Caco-2 (cell line): ENCODE results near the gene GLIS1. TPM values are rescaled to one million over a fixed set of nuclear protein-coding genes. Genes with fewer than 3 reads are reported as not detected.

Experiments
- BruUV-seq: library from RNA; stranded (reverse); fragments of 400-500 nt; replicated peaks from 2 replicates; lab custom pipeline; 2021; lab: Mats Ljungman, UMichigan
- CTCF ChIA-PET: fragments of 300-600 bp; sonication (Branson Sonifier 250); formaldehyde crosslinking; loops from one replicate; lab custom pipeline; 2022; ENCODE audit warnings: antibody characterized with exemption; lab: Charles Lee
- POLR2A ChIA-PET: fragments of 300-600 bp; sonication (Branson Sonifier 250); formaldehyde crosslinking; loops from one replicate; lab custom pipeline; 2022; ENCODE audit warnings: antibody characterized with exemption; lab: Charles Lee
- DNase-seq, 2 experiments: peaks; one replicate each; pipeline versions ENCODE4 v3.0.0 to v3.0.0-alpha.2; 2020 to 2022
- H3K27me3 ChIP-seq: replicated peaks from 2 replicates; pipeline ENCODE4 v1.6.0; 2011; ENCODE audit warnings: low read length; ENCODE audit not compliant: control insufficient read depth, insufficient read depth
- H3K36me3 ChIP-seq: 2 replicates; pipeline ENCODE4 v1.5.1; 2011; ENCODE audit warnings: low read length; ENCODE audit not compliant: control insufficient read depth, insufficient read depth
- H3K4me1 ChIP-seq: fragments of 250-450 bp; sonication (Bioruptor Pico); 2 replicates; pipeline ENCODE4 v1.5.1; 2020; ENCODE audit warnings: mild to moderate bottlenecking
- H3K4me3 ChIP-seq: 2 replicates; pipeline ENCODE4 v1.5.1; 2011; ENCODE audit warnings: low read depth, mild to moderate bottlenecking, control low read depth, low read length
- H3K9me3 ChIP-seq: fragments of 250-450 bp; sonication (Bioruptor Pico); 2 replicates; pipeline ENCODE4 v1.5.1; 2020; ENCODE audit warnings: mild to moderate bottlenecking, moderate library complexity
- H3K27ac Mint-ChIP-seq: one replicate; pipeline ENCODE4 v1.8.0; 2022; ENCODE audit warnings: mixed read lengths; ENCODE audit not compliant: unreplicated experiment
- H3K27me3 Mint-ChIP-seq: one replicate; pipeline ENCODE4 v1.8.0; 2022; ENCODE audit warnings: mixed read lengths; ENCODE audit not compliant: insufficient read depth, unreplicated experiment
- H3K36me3 Mint-ChIP-seq: one replicate; pipeline ENCODE4 v1.8.0; 2022; ENCODE audit warnings: mild to moderate bottlenecking, mixed read lengths; ENCODE audit not compliant: insufficient read depth, unreplicated experiment
- H3K4me1 Mint-ChIP-seq: one replicate; pipeline ENCODE4 v1.8.0; 2022; ENCODE audit warnings: low read depth, mixed read lengths; ENCODE audit not compliant: unreplicated experiment
- H3K4me3 Mint-ChIP-seq: one replicate; pipeline ENCODE4 v1.8.0; 2022; ENCODE audit warnings: mild to moderate bottlenecking, moderate library complexity, mixed read lengths; ENCODE audit not compliant: unreplicated experiment
- H3K9me3 Mint-ChIP-seq: one replicate; pipeline ENCODE4 v1.8.0; 2022; ENCODE audit warnings: mixed read lengths; ENCODE audit not compliant: unreplicated experiment
- CTCF ChIP-seq, 2 experiments: fragments of 200-600 bp in 1 of 2; IDR thresholded peaks; 1 replicate in 1 of 2; 2 replicates in 1 of 2; pipeline versions ENCODE4 v1.5.1 to v1.8.0; 2011 to 2022; ENCODE audit warnings: antibody characterized with exemption in 1 of 2, control low read depth in 1 of 2, inconsistent platforms in 1 of 2, low read depth in 1 of 2, low read length in 1 of 2, mild to moderate bottlenecking in 1 of 2, moderate library complexity in 1 of 2; ENCODE audit not compliant: insufficient read depth in 1 of 2, severe bottlenecking in 1 of 2, unreplicated experiment in 1 of 2
- intact Hi-C: fragments of 100-400 bp; cut with micrococcal nuclease; formaldehyde crosslinking; loops from one replicate; pipeline ENCODE4 v1.10.0; 2022; ENCODE audit not compliant: unreplicated experiment
- total RNA-seq: library from RNA; stranded (reverse); gene quantifications from 2 replicates; pipeline ENCODE4 v1.2.3, GENCODE V29; 2022

Gene GLIS1
- total RNA-seq, 1 experiment from 2014 or later = not detected

GRCh38 chr1:53654216-53655210 is 84.5 kb downstream of the GLIS1 start:
- peaks cover 17% of the 10 kb centered on the region for H3K27me3 Mint-ChIP-seq
- no peaks in the 10 kb centered on the region for H3K27me3 ChIP-seq
- H3K4me3 ChIP-seq = no peak overlapping the region
- no TSS peak for BruUV-seq
- no peaks in the 10 kb centered on the region for H3K4me1 Mint-ChIP-seq
- H3K9me3 Mint-ChIP-seq = no peaks in the 10 kb centered on the region
- H3K36me3 Mint-ChIP-seq = no peaks in the 10 kb centered on the region
- H3K36me3 ChIP-seq = no peaks in the 10 kb centered on the region
- POLR2A ChIA-PET = no interaction called here
- no peak overlapping the region for H3K27ac Mint-ChIP-seq
- H3K9me3 ChIP-seq = no peaks in the 10 kb centered on the region
- no peak for DNase-seq
- intact Hi-C loops = no loop called here
- no peak for TF ChIP-seq CTCF (IDR thresholded peaks at IDR 0.05; ENCODE audit: insufficient read depth in 1 of 2, low read depth in 1 of 2, low read length in 1 of 2, severe bottlenecking in 1 of 2, unreplicated experiment in 1 of 2)
- no peaks in the 10 kb centered on the region for H3K4me1 ChIP-seq
- no peak overlapping the region for H3K4me3 Mint-ChIP-seq
- CTCF ChIA-PET = interaction anchor here (0.6 kb wide), 1 partner anchor 780 kb away, joined by 3 read pairs; no protein-coding TSS in a partner anchor

- Mint-ChIP-seq H3K9me3 (no peaks in the 10 kb centered on the region), H3K4me3 (no peak overlapping the region), H3K36me3 (no peaks in the 10 kb centered on the region), H3K4me1 (no peaks in the 10 kb centered on the region), H3K27ac (no peak overlapping the region), H3K27me3 (peaks cover 17% of the 10 kb centered on the region)
- no peak overlapping the region for H3K4me3 ChIP-seq
- no peaks in the 10 kb centered on the region for H3K4me1 ChIP-seq
- TF ChIP-seq CTCF (IDR thresholded peaks at IDR 0.05; ENCODE audit: insufficient read depth in 1 of 2, low read depth in 1 of 2, low read length in 1 of 2, severe bottlenecking in 1 of 2, unreplicated experiment in 1 of 2) = no peak
- no peak for DNase-seq
- CTCF ChIA-PET = no interaction called here
- no peaks in the 10 kb centered on the region for H3K27me3 ChIP-seq
- BruUV-seq = no TSS peak
- POLR2A ChIA-PET = no interaction called here
- no peaks in the 10 kb centered on the region for H3K36me3 ChIP-seq
- H3K9me3 ChIP-seq = no peaks in the 10 kb centered on the region
- intact Hi-C loops = no loop called here
Measured at GRCh38 chr1:53653631-53654030, 85.3 kb downstream of the GLIS1 start.

GRCh38 chr1:53653200-53653575 is 85.8 kb downstream of the GLIS1 start:
- no peaks in the 10 kb centered on the region for H3K9me3 Mint-ChIP-seq
- ChIA-PET CTCF (no interaction called here), POLR2A (no interaction called here)
- H3K4me1 Mint-ChIP-seq = no peaks in the 10 kb centered on the region
- H3K36me3 Mint-ChIP-seq = no peaks in the 10 kb centered on the region
- Histone ChIP-seq H3K9me3 (no peaks in the 10 kb centered on the region), H3K27me3 (no peaks in the 10 kb centered on the region), H3K4me3 (no peak overlapping the region), H3K4me1 (no peaks in the 10 kb centered on the region), H3K36me3 (no peaks in the 10 kb centered on the region)
- no TSS peak for BruUV-seq
- TF ChIP-seq CTCF (IDR thresholded peaks at IDR 0.05; ENCODE audit: insufficient read depth in 1 of 2, low read depth in 1 of 2, low read length in 1 of 2, severe bottlenecking in 1 of 2, unreplicated experiment in 1 of 2) = no peak
- H3K27me3 Mint-ChIP-seq = peaks cover 17% of the 10 kb centered on the region
- H3K27ac Mint-ChIP-seq = no peak overlapping the region
- H3K4me3 Mint-ChIP-seq = no peak overlapping the region
- intact Hi-C loops = no loop called here
- no peak for DNase-seq
